ENCODE data around the gene EVX2. TPM values are rescaled to one million over a fixed set of nuclear protein-coding genes. Genes with fewer than 3 reads are reported as not detected.

The EVX2 gene
- total RNA-seq, 1 experiment from 2014 or later, result not detected

DNA sequence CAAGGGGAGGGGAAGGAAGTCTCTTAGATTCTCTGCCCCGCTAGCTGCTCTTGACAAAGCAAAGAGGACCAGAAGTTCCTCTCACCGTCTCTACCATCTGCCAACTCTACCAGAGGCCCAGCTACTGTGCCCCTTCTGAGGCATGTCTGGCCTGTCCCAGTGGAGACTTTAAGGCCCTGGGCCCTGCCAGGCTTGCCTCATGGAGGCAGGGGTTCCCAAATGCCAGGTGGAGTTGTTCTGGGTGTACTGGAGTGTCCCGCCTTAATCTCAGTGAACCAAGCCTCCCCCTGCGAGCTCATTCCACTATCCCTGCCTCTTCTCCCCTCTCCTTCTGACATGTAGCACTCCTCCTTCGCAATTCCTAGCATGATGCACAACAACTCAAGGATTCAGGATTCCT, 18.1 kb upstream of the EVX2 start:
- Histone ChIP-seq H3K27ac (ENCODE audit: low read length) (no peak overlapping the region), H3K4me2 (ENCODE audit: low read length) (no peak overlapping the region), H3K4me1 (ENCODE audit: insufficient read depth, low read length) (peaks cover 10% of the 10 kb centered on the region), H3K79me2 (ENCODE audit: low read length) (no peaks in the 10 kb centered on the region), H3K9me3 (ENCODE audit: low read length) (no peaks in the 10 kb centered on the region), H2AFZ (ENCODE audit: low read length) (no peak overlapping the region), H3F3A (ENCODE audit: low read length, unreplicated experiment) (no peaks in the 10 kb centered on the region), H3K4me3 (ENCODE audit: low read length) (no peak overlapping the region), H3K9me2 (replicated peaks; ENCODE audit: low read length) (no peaks in the 10 kb centered on the region), H3K36me3 (ENCODE audit: low read depth, low read length) (no peaks in the 10 kb centered on the region), H4K20me1 (ENCODE audit: low read length) (no peaks in the 10 kb centered on the region), H3K27me3 (ENCODE audit: low read length) (peaks cover 10% of the 10 kb centered on the region), H3K9ac (ENCODE audit: low read length) (no peak overlapping the region)
- ChIA-PET CTCF (no interaction called here), POLR2A (ENCODE audit: unreplicated experiment) (no interaction called here)
- TF ChIP-seq, protein P1, sequence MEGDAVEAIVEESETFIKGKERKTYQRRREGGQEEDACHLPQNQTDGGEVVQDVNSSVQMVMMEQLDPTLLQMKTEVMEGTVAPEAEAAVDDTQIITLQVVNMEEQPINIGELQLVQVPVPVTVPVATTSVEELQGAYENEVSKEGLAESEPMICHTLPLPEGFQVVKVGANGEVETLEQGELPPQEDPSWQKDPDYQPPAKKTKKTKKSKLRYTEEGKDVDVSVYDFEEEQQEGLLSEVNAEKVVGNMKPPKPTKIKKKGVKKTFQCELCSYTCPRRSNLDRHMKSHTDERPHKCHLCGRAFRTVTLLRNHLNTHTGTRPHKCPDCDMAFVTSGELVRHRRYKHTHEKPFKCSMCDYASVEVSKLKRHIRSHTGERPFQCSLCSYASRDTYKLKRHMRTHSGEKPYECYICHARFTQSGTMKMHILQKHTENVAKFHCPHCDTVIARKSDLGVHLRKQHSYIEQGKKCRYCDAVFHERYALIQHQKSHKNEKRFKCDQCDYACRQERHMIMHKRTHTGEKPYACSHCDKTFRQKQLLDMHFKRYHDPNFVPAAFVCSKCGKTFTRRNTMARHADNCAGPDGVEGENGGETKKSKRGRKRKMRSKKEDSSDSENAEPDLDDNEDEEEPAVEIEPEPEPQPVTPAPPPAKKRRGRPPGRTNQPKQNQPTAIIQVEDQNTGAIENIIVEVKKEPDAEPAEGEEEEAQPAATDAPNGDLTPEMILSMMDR (conservative IDR thresholded peaks at IDR 0.05; ENCODE audit: low read depth, low read length), result no peak
- TF ChIP-seq EZH2phosphoT487 (IDR thresholded peaks at IDR 0.05; ENCODE audit: borderline replicate concordance, low read length) (no peak), EZH2 (IDR thresholded peaks at IDR 0.05; ENCODE audit: low read length, unreplicated experiment) (no peak)
- BruUV-seq (replicated peaks), result no TSS peak
- no peak for DNase-seq
- no peak for ATAC-seq
- intact Hi-C loops (cut with micrococcal nuclease), result no loop called here

DNA sequence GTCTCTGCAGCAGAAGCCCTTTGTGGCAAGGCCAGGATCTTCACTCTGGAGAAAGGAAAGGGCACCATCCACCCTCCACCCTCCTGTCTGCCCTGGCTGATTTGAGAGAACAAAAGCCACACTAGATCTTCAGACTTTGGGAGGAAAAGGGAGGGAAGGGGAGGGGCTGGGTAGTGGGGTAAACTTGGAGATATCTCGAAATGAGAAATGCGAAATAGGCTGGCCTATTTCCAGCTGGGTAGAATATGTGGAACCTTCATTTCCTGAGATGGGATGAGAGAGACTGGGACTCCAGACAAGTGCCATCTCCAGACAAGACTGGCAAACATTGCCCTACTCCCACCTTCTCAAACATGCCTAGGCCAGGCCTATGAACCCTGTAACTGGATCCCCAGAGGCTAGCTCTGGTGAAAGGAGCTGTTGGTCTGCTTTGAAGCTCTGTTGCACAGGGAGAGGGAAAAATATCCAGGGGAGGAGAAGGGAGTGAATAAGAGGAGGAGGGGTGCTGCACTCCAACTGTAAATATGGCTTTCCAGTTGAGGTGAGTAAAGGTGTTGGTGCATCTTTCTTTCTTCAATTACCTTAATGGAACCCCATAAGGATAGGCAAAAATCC, 17.6 kb upstream of the EVX2 start:
- Histone ChIP-seq H3K9me3 (ENCODE audit: low read length) (no peaks in the 10 kb centered on the region), H3K9me2 (replicated peaks; ENCODE audit: low read length) (no peaks in the 10 kb centered on the region), H3K36me3 (ENCODE audit: low read depth, low read length) (no peaks in the 10 kb centered on the region), H3K27me3 (ENCODE audit: low read length) (peaks cover 5% of the 10 kb centered on the region), H3K4me1 (ENCODE audit: insufficient read depth, low read length) (peaks cover 10% of the 10 kb centered on the region), H3K27ac (ENCODE audit: low read length) (no peak overlapping the region), H3K79me2 (ENCODE audit: low read length) (no peaks in the 10 kb centered on the region), H3K9ac (ENCODE audit: low read length) (no peak overlapping the region), H2AFZ (ENCODE audit: low read length) (no peak overlapping the region), H4K20me1 (ENCODE audit: low read length) (no peaks in the 10 kb centered on the region), H3F3A (ENCODE audit: low read length, unreplicated experiment) (no peaks in the 10 kb centered on the region), H3K4me3 (ENCODE audit: low read length) (no peak overlapping the region), H3K4me2 (ENCODE audit: low read length) (no peak overlapping the region)
- ATAC-seq (no peak), DNase-seq (no peak)
- intact Hi-C loops (cut with micrococcal nuclease), result no loop called here
- POLR2A ChIA-PET (ENCODE audit: unreplicated experiment), result no interaction called here
- no TSS peak for BruUV-seq (replicated peaks)
- CTCF ChIA-PET, result no interaction called here
- TF ChIP-seq, protein P1 (conservative IDR thresholded peaks at IDR 0.05; ENCODE audit: low read depth, low read length), result no peak
- no peak for TF ChIP-seq EZH2 (IDR thresholded peaks at IDR 0.05; ENCODE audit: low read length, unreplicated experiment)
- no peak for TF ChIP-seq EZH2phosphoT487 (IDR thresholded peaks at IDR 0.05; ENCODE audit: borderline replicate concordance, low read length)

DNA sequence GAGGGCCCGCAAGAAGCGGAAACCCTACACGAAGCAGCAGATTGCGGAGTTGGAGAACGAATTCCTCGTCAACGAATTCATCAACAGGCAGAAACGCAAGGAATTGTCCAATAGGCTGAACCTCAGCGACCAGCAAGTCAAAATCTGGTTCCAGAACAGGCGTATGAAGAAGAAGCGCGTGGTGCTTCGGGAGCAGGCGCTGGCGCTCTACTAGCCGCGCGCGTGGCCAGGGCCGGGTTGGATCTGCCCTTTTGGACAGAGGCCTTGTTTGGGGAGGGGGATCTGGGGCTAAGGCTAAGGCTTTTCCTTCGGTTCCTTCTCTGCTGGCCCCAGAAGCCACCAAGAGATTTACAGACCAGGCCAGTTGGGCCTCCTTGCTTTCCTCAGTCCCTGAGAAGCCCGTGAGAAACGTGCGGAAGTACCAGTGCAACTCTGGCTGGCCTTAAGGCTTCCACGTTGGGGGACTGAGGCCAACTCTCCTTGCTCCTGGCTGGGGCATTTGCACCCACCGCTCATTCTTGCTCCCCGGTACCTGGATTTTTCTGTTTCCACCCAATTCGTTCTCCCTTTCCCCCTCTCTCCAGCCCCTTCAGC, 16.9 kb upstream of the EVX2 start:
- Histone ChIP-seq H3K27ac (ENCODE audit: low read length) (no peak overlapping the region), H3K9ac (ENCODE audit: low read length) (no peak overlapping the region), H3K9me3 (ENCODE audit: low read length) (no peaks in the 10 kb centered on the region), H3K4me1 (ENCODE audit: insufficient read depth, low read length) (peaks cover 10% of the 10 kb centered on the region), H3K9me2 (replicated peaks; ENCODE audit: low read length) (no peaks in the 10 kb centered on the region), H3K79me2 (ENCODE audit: low read length) (no peaks in the 10 kb centered on the region), H2AFZ (ENCODE audit: low read length) (no peak overlapping the region), H4K20me1 (ENCODE audit: low read length) (no peaks in the 10 kb centered on the region), H3K4me3 (ENCODE audit: low read length) (no peak overlapping the region), H3K4me2 (ENCODE audit: low read length) (no peak overlapping the region), H3K27me3 (ENCODE audit: low read length) (no peaks in the 10 kb centered on the region), H3K36me3 (ENCODE audit: low read depth, low read length) (no peaks in the 10 kb centered on the region), H3F3A (ENCODE audit: low read length, unreplicated experiment) (no peaks in the 10 kb centered on the region)
- ATAC-seq (no peak), DNase-seq (no peak)
- intact Hi-C loops (cut with micrococcal nuclease), result no loop called here
- ChIA-PET POLR2A (ENCODE audit: unreplicated experiment) (no interaction called here), CTCF (no interaction called here)
- TF ChIP-seq EZH2 (IDR thresholded peaks at IDR 0.05; ENCODE audit: low read length, unreplicated experiment), result no peak
- TF ChIP-seq, protein P1 (conservative IDR thresholded peaks at IDR 0.05; ENCODE audit: low read depth, low read length), result no peak
- TF ChIP-seq EZH2phosphoT487 (IDR thresholded peaks at IDR 0.05; ENCODE audit: borderline replicate concordance, low read length), result no peak
- no TSS peak for BruUV-seq (replicated peaks)

Measured in PC-3 (cell line).